H9 (cell line): ENCODE results near the gene TCIRG1. TPM values are rescaled to one million over a fixed set of nuclear protein-coding genes. Genes with fewer than 3 reads are reported as not detected.

ENCODE experiments used
- DNase-seq: peaks from one replicate; pipeline ENCODE4 v3.0.0-alpha.2; 2017
- H2AFZ ChIP-seq: one replicate; pipeline ENCODE4 v1.6.1; 2013; ENCODE audit warnings: mild to moderate bottlenecking, low read length, control low read depth, moderate library complexity
- H2AK5ac ChIP-seq: 2 replicates; pipeline ENCODE4 v1.6.1; 2013; ENCODE audit warnings: low read length, control low read depth, mixed read lengths; ENCODE audit not compliant: insufficient read length
- H2BK120ac ChIP-seq: one replicate; pipeline ENCODE4 v1.6.1; 2013; ENCODE audit warnings: low read depth, mild to moderate bottlenecking, low read length, control low read depth, inconsistent platforms; ENCODE audit not compliant: poor library complexity, severe bottlenecking
- H2BK12ac ChIP-seq: 2 replicates; pipeline ENCODE4 v1.6.1; 2013; ENCODE audit warnings: low read length, control low read depth, mixed read lengths, low read depth; ENCODE audit not compliant: insufficient read length
- H2BK15ac ChIP-seq: 2 replicates; pipeline ENCODE4 v1.6.1; 2013; ENCODE audit warnings: low read depth, low read length, control low read depth
- H2BK20ac ChIP-seq: one replicate; pipeline ENCODE4 v1.6.1; 2013; ENCODE audit warnings: low read depth, mild to moderate bottlenecking, low read length, control low read depth, inconsistent platforms; ENCODE audit not compliant: poor library complexity, severe bottlenecking
- H2BK5ac ChIP-seq: 2 replicates; pipeline ENCODE4 v1.6.1; 2013; ENCODE audit warnings: low read length, control low read depth, mixed read lengths; ENCODE audit not compliant: insufficient read length
- H3K14ac ChIP-seq: 2 replicates; pipeline ENCODE4 v1.6.1; 2013; ENCODE audit warnings: low read length, control low read depth; ENCODE audit not compliant: insufficient read depth
- H3K18ac ChIP-seq: 2 replicates; pipeline ENCODE4 v1.6.1; 2013; ENCODE audit warnings: low read depth, mild to moderate bottlenecking, mixed read lengths, low read length, control low read depth; ENCODE audit not compliant: insufficient read length
- H3K23ac ChIP-seq: 2 replicates; pipeline ENCODE4 v1.6.1; 2013; ENCODE audit warnings: low read length, control low read depth, mixed read lengths, low read depth; ENCODE audit not compliant: insufficient read length
- H3K23me2 ChIP-seq: 2 replicates; pipeline ENCODE4 v1.6.1; 2013; ENCODE audit warnings: low read depth, mild to moderate bottlenecking, mixed read lengths, low read length, control low read depth; ENCODE audit not compliant: insufficient read length, poor library complexity, severe bottlenecking
- H3K27ac ChIP-seq: 2 replicates; pipeline ENCODE4 v1.5.1; 2013; ENCODE audit warnings: low read length, control low read depth, mixed read lengths, low read depth; ENCODE audit not compliant: insufficient read length
- H3K27me3 ChIP-seq: 2 replicates; pipeline ENCODE4 v1.6.1; 2013; ENCODE audit warnings: low read length, control low read depth, inconsistent platforms; ENCODE audit not compliant: insufficient read depth
- H3K4ac ChIP-seq: 2 replicates; pipeline ENCODE4 v1.6.1; 2013; ENCODE audit warnings: low read depth, mild to moderate bottlenecking, control low read depth, inconsistent platforms, low read length, moderate library complexity
- H3K4me1 ChIP-seq: 2 replicates; pipeline ENCODE4 v1.6.1; 2013; ENCODE audit warnings: low read length, control low read depth, inconsistent platforms; ENCODE audit not compliant: insufficient read depth
- H3K4me2 ChIP-seq: 2 replicates; pipeline ENCODE4 v1.6.1; 2013; ENCODE audit warnings: low read length, control low read depth, mixed read lengths; ENCODE audit not compliant: insufficient read length, insufficient read depth
- H3K56ac ChIP-seq: 2 replicates; pipeline ENCODE4 v1.6.1; 2013; ENCODE audit warnings: low read depth, mild to moderate bottlenecking, mixed read lengths, low read length, control low read depth; ENCODE audit not compliant: insufficient read length
- H3K79me1 ChIP-seq: 2 replicates; pipeline ENCODE4 v1.6.1; 2013; ENCODE audit warnings: low read depth, mild to moderate bottlenecking, moderate library complexity, low read length, control low read depth, inconsistent platforms; ENCODE audit not compliant: insufficient read depth, poor library complexity, severe bottlenecking
- H3K79me2 ChIP-seq: 2 replicates; pipeline ENCODE4 v1.6.1; 2013; ENCODE audit warnings: low read length, control low read depth, inconsistent platforms; ENCODE audit not compliant: insufficient read depth
- H3K9ac ChIP-seq: 2 replicates; pipeline ENCODE4 v1.6.1; 2013; ENCODE audit warnings: low read length, control low read depth, mixed read lengths; ENCODE audit not compliant: insufficient read length; ENCODE audit errors: extremely low read depth
- H3K9me3 ChIP-seq: one replicate; pipeline ENCODE4 v1.6.1; 2013; ENCODE audit warnings: low read depth, low read length, inconsistent platforms; ENCODE audit not compliant: control insufficient read depth
- H3T11ph ChIP-seq: one replicate; pipeline ENCODE4 v1.6.1; 2013; ENCODE audit warnings: mild to moderate bottlenecking, low read length, control low read depth, inconsistent platforms
- H4K20me1 ChIP-seq: one replicate; pipeline ENCODE4 v1.6.1; 2013; ENCODE audit not compliant: control insufficient read depth, insufficient read length, insufficient read depth
- H4K5ac ChIP-seq: 2 replicates; pipeline ENCODE4 v1.6.1; 2013; ENCODE audit warnings: low read depth, mild to moderate bottlenecking, mixed read lengths, low read length, control low read depth; ENCODE audit not compliant: insufficient read length
- H4K8ac ChIP-seq: replicated peaks from 2 replicates; pipeline ENCODE4 v1.6.1; 2013; ENCODE audit warnings: low read length, control low read depth, mixed read lengths, low read depth; ENCODE audit not compliant: insufficient read length
- H4K91ac ChIP-seq: 2 replicates; pipeline ENCODE4 v1.6.1; 2013; ENCODE audit warnings: low read depth, mild to moderate bottlenecking, moderate library complexity, mixed read lengths, low read length, control low read depth; ENCODE audit not compliant: insufficient read length
- H3K27ac Mint-ChIP-seq, 3 experiments: 2 replicates in 2 of 3; 3 replicates in 1 of 3; pipeline ENCODE4 v1.8.0; 2020 to 2021; ENCODE audit warnings: mixed read lengths in 3 of 3, mild to moderate bottlenecking in 1 of 3, moderate library complexity in 1 of 3
- H3K27me3 Mint-ChIP-seq: 2 replicates; pipeline ENCODE4 v1.8.0; 2021; ENCODE audit warnings: low read depth, mild to moderate bottlenecking, moderate library complexity, mixed read lengths
- H3K36me3 Mint-ChIP-seq, 3 experiments: 2 replicates in 2 of 3; 3 replicates in 1 of 3; pipeline ENCODE4 v1.8.0; 2020 to 2021; ENCODE audit warnings: low read depth in 3 of 3, mixed read lengths in 3 of 3; ENCODE audit not compliant: insufficient read depth in 1 of 3
- H3K4me1 Mint-ChIP-seq, 2 experiments: 2 replicates each; pipeline ENCODE4 v1.8.0; 2020; ENCODE audit warnings: mixed read lengths in 2 of 2
- H3K4me3 Mint-ChIP-seq, 2 experiments: 2 replicates in 1 of 2; 3 replicates in 1 of 2; pipeline ENCODE4 v1.8.0; 2020 to 2021; ENCODE audit warnings: mild to moderate bottlenecking in 2 of 2, mixed read lengths in 2 of 2, moderate library complexity in 1 of 2
- H3K9me3 Mint-ChIP-seq, 2 experiments: 2 replicates in 1 of 2; 3 replicates in 1 of 2; pipeline ENCODE4 v1.8.0; 2020; ENCODE audit warnings: mild to moderate bottlenecking in 2 of 2, mixed read lengths in 2 of 2, moderate library complexity in 1 of 2
- WGBS: extraction: QIAGEN DNeasy Blood & Tissue Kit; methylation state at CpG from one replicate; pipeline ENCODE4 v1.1.7; 2013; ENCODE audit warnings: missing lambda C conversion rate, low lambda C conversion rate, mixed read lengths; ENCODE audit not compliant: insufficient read length; ENCODE audit errors: extremely low coverage; 5-methylcytosine and 5-hydroxymethylcytosine counted together
- total RNA-seq: library from RNA; stranded (reverse); gene quantifications from 2 replicates; pipeline ENCODE4 v1.2.1, GENCODE V29; 2021
- TF ChIP-seq, protein P1 (sequence below): fragments of 200-600 bp; sonication (generic); conservative IDR thresholded peaks from 3 replicates; pipeline ENCODE4 v1.8.0; 2021; ENCODE audit warnings: antibody characterized with exemption, mild to moderate bottlenecking

TCIRG1 gene
- total RNA-seq, 1 experiment from 2014 or later = 24.4 TPM

DNA sequence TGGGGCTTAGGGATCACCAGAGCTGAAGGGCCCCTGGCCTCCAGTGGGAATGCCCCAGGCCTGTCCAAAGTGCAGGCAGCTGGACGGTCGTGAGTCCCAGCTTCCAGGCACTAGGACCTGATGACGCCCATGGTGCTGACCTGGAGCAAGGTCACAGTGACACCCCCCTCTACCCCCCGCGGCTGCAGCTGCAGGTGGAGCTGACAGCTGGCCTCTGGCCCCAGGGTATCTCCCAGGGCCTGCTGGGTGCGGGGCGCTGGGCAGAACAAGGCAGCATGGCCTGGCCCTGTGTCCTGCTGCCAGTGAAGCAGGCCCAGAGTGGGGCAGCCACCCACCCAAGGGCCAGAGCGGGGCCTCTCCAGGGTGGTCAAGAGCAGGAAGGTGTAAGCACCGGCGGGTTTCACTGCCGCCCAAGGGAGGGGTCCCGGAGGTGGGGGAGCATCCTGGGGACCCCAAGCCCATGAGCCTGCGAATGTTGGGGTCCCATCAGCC lies 553 bp upstream of the TCIRG1 start:
- Histone ChIP-seq H3K4me2 (no peak overlapping the region), H2BK120ac (no peak overlapping the region), H2AK5ac (no peak overlapping the region), H3K23me2 (no peaks in the 10 kb centered on the region), H3K9ac (no peak overlapping the region), H4K8ac (no peak overlapping the region), H3K9me3 (no peaks in the 10 kb centered on the region), H3K79me1 (no peaks in the 10 kb centered on the region), H4K91ac (no peak overlapping the region), H3K27ac (no peak overlapping the region), H2BK12ac (no peak overlapping the region), H2BK20ac (no peak overlapping the region), H3K79me2 (no peaks in the 10 kb centered on the region), H3K4ac (no peak overlapping the region), H3K23ac (no peak overlapping the region), H4K5ac (no peak overlapping the region), H2BK5ac (no peak overlapping the region), H3K56ac (no peak overlapping the region), H4K20me1 (no peaks in the 10 kb centered on the region), H2AFZ (no peak overlapping the region), H3K27me3 (no peaks in the 10 kb centered on the region), H3K4me1 (no peaks in the 10 kb centered on the region; the same call in 1 of the 2 replicates), H3K14ac (no peak overlapping the region), H3K18ac (no peak overlapping the region), H2BK15ac (no peak overlapping the region), H3T11ph (no peak overlapping the region)
- DNase-seq = no peak
- peaks cover 7 to 23% (median 11%) of the 10 kb centered on the region in 3 experiments; a peak in 5 of 7 replicates for H3K36me3 Mint-ChIP-seq
- peak overlapping the region; percentile 17 to 49; a peak in 3 of 5 replicates for H3K4me3 Mint-ChIP-seq
- TF ChIP-seq, protein P1, sequence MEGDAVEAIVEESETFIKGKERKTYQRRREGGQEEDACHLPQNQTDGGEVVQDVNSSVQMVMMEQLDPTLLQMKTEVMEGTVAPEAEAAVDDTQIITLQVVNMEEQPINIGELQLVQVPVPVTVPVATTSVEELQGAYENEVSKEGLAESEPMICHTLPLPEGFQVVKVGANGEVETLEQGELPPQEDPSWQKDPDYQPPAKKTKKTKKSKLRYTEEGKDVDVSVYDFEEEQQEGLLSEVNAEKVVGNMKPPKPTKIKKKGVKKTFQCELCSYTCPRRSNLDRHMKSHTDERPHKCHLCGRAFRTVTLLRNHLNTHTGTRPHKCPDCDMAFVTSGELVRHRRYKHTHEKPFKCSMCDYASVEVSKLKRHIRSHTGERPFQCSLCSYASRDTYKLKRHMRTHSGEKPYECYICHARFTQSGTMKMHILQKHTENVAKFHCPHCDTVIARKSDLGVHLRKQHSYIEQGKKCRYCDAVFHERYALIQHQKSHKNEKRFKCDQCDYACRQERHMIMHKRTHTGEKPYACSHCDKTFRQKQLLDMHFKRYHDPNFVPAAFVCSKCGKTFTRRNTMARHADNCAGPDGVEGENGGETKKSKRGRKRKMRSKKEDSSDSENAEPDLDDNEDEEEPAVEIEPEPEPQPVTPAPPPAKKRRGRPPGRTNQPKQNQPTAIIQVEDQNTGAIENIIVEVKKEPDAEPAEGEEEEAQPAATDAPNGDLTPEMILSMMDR = no peak
- H3K27me3 Mint-ChIP-seq = no peaks in the 10 kb centered on the region
- no peaks in the 10 kb centered on the region for H3K9me3 Mint-ChIP-seq
- H3K4me1 Mint-ChIP-seq = peaks cover 7 to 9% of the 10 kb centered on the region in 2 experiments
- peak overlapping the region in 1 of 3 experiments; percentile 39; a peak in 1 of 7 replicates for H3K27ac Mint-ChIP-seq
- no CpG with 5 or more reads among the region's 13 CpGs for WGBS
